ENCODE data around the gene RPS14. TPM values are rescaled to one million over a fixed set of nuclear protein-coding genes. Genes with fewer than 3 reads are reported as not detected.
"Not testable (repeated sequence)": the region's sequence is repeated elsewhere in the genome, so short reads cannot be mapped to it uniquely, and the experiment has no call there.

Gene RPS14
- total and polyA plus RNA-seq, 5 donors from 2014 or later = 3,121 to 8,871 (median 6,266) TPM

- Mint-ChIP-seq H3K36me3 (no peaks in the 10 kb centered on the region), H3K27me3 (peaks cover 24% of the 10 kb centered on the region), H3K4me1 (peaks cover 2 to 4% (median 4%) of the 10 kb centered on the region in 4 donors), H3K4me3 (no peak overlapping the region), H3K9me3 (no peaks in the 10 kb centered on the region), H3K27ac (peak overlapping the region in 1 of 3 donors; percentile 23)
- Histone ChIP-seq H3K4me1 (ENCODE audit: control insufficient read depth, insufficient read depth, low read length, poor library complexity, severe bottlenecking) (peaks cover 3% of the 10 kb centered on the region), H3K36me3 (ENCODE audit: control insufficient read depth, insufficient read depth, low read length) (no peaks in the 10 kb centered on the region), H3K27ac (ENCODE audit: insufficient read depth, low read length, poor library complexity, severe bottlenecking) (no peak overlapping the region), H3K4me3 (ENCODE audit: low read depth, low read length) (no peak overlapping the region), H3K9me3 (ENCODE audit: control insufficient read depth in 2 of 2, low read length in 2 of 2) (no peaks in the 10 kb centered on the region), H3K27me3 (ENCODE audit: control insufficient read depth, insufficient read depth, low read length) (no peaks in the 10 kb centered on the region)
- ATAC-seq (ENCODE audit: low read depth in 2 of 2) (no peak), DNase-seq (no peak)
Observed at GRCh38 chr5:150431048-150431447, 18.5 kb downstream of the RPS14 start.

GRCh38 chr5:150429410-150429873, 20.1 kb downstream of the RPS14 start:
- ATAC-seq (ENCODE audit: low read depth in 2 of 2) (peak; percentile 24 to 42), DNase-seq (no peak)
- Mint-ChIP-seq H3K27me3 (peaks cover 21% of the 10 kb centered on the region), H3K36me3 (no peaks in the 10 kb centered on the region), H3K4me1 (no peaks in the 10 kb centered on the region), H3K27ac (no peak overlapping the region), H3K9me3 (no peaks in the 10 kb centered on the region), H3K4me3 (no peak overlapping the region)
- Histone ChIP-seq H3K36me3 (ENCODE audit: control insufficient read depth, insufficient read depth, low read length) (no peaks in the 10 kb centered on the region), H3K4me3 (ENCODE audit: low read depth, low read length) (no peak overlapping the region), H3K27ac (ENCODE audit: insufficient read depth, low read length, poor library complexity, severe bottlenecking) (no peak overlapping the region), H3K9me3 (ENCODE audit: control insufficient read depth in 2 of 2, low read length in 2 of 2) (no peaks in the 10 kb centered on the region), H3K4me1 (ENCODE audit: control insufficient read depth, insufficient read depth, low read length, poor library complexity, severe bottlenecking) (no peaks in the 10 kb centered on the region), H3K27me3 (ENCODE audit: control insufficient read depth, insufficient read depth, low read length) (no peaks in the 10 kb centered on the region)

- Histone ChIP-seq H3K4me3 (ENCODE audit: low read depth, low read length) (no peak overlapping the region), H3K9me3 (ENCODE audit: control insufficient read depth in 2 of 2, low read length in 2 of 2) (no peaks in the 10 kb centered on the region), H3K27me3 (ENCODE audit: control insufficient read depth, insufficient read depth, low read length) (no peaks in the 10 kb centered on the region), H3K27ac (ENCODE audit: insufficient read depth, low read length, poor library complexity, severe bottlenecking) (no peak overlapping the region), H3K4me1 (ENCODE audit: control insufficient read depth, insufficient read depth, low read length, poor library complexity, severe bottlenecking) (no peaks in the 10 kb centered on the region), H3K36me3 (ENCODE audit: control insufficient read depth, insufficient read depth, low read length) (no peaks in the 10 kb centered on the region)
- Mint-ChIP-seq H3K36me3 (no peaks in the 10 kb centered on the region), H3K27me3 (peaks cover 21% of the 10 kb centered on the region), H3K4me3 (no peak overlapping the region), H3K9me3 (no peaks in the 10 kb centered on the region), H3K27ac (no peak overlapping the region), H3K4me1 (no peaks in the 10 kb centered on the region)
- no peak for DNase-seq
- ATAC-seq (ENCODE audit: low read depth in 2 of 2) = no peak
Observed at GRCh38 chr5:150428978-150429377, 20.6 kb downstream of the RPS14 start.

GRCh38 chr5:150428106-150428876, 21.2 kb downstream of the RPS14 start:
- Histone ChIP-seq H3K4me1 (ENCODE audit: control insufficient read depth, insufficient read depth, low read length, poor library complexity, severe bottlenecking) (no peaks in the 10 kb centered on the region), H3K27ac (ENCODE audit: insufficient read depth, low read length, poor library complexity, severe bottlenecking) (no peak overlapping the region), H3K9me3 (ENCODE audit: control insufficient read depth in 2 of 2, low read length in 2 of 2) (no peaks in the 10 kb centered on the region), H3K36me3 (ENCODE audit: control insufficient read depth, insufficient read depth, low read length) (no peaks in the 10 kb centered on the region), H3K27me3 (ENCODE audit: control insufficient read depth, insufficient read depth, low read length) (no peaks in the 10 kb centered on the region), H3K4me3 (ENCODE audit: low read depth, low read length) (no peak overlapping the region)
- peaks cover 25% of the 10 kb centered on the region for H3K27me3 Mint-ChIP-seq
- no peak for DNase-seq
- peak overlapping the region in 1 of 3 donors; percentile 32 for H3K27ac Mint-ChIP-seq
- H3K36me3 Mint-ChIP-seq = no peaks in the 10 kb centered on the region
- peaks cover 0 to 1% (median 0%) of the 10 kb centered on the region in 7 donors for H3K9me3 Mint-ChIP-seq
- no peaks in the 10 kb centered on the region for H3K4me1 Mint-ChIP-seq
- H3K4me3 Mint-ChIP-seq = no peak overlapping the region
- ATAC-seq (ENCODE audit: low read depth in 2 of 2) = no peak

GRCh38 chr5:150426165-150426564, 23.4 kb downstream of the RPS14 start:
- not testable (repeated sequence) for ATAC-seq (ENCODE audit: low read depth in 2 of 2); H3K36me3 ChIP-seq (ENCODE audit: control insufficient read depth, insufficient read depth, low read length); H3K27ac Mint-ChIP-seq; H3K36me3 Mint-ChIP-seq; H3K4me3 Mint-ChIP-seq; DNase-seq; H3K27ac ChIP-seq (ENCODE audit: insufficient read depth, low read length, poor library complexity, severe bottlenecking); H3K27me3 ChIP-seq (ENCODE audit: control insufficient read depth, insufficient read depth, low read length); H3K4me1 Mint-ChIP-seq; H3K4me3 ChIP-seq (ENCODE audit: low read depth, low read length); H3K9me3 ChIP-seq (ENCODE audit: control insufficient read depth in 2 of 2, low read length in 2 of 2); H3K4me1 ChIP-seq (ENCODE audit: control insufficient read depth, insufficient read depth, low read length, poor library complexity, severe bottlenecking); H3K9me3 Mint-ChIP-seq
- peaks cover 27% of the 10 kb centered on the region for H3K27me3 Mint-ChIP-seq

GRCh38 chr5:150422758-150423157, 26.8 kb downstream of the RPS14 start:
- DNase-seq (no peak), ATAC-seq (ENCODE audit: low read depth in 2 of 2) (no peak)
- Mint-ChIP-seq H3K27ac (no peak overlapping the region), H3K4me1 (peaks cover 0 to 6% (median 0%) of the 10 kb centered on the region in 4 donors), H3K9me3 (peaks cover 0 to 1% (median 0%) of the 10 kb centered on the region in 7 donors), H3K36me3 (no peaks in the 10 kb centered on the region), H3K4me3 (no peak overlapping the region), H3K27me3 (peaks cover 20% of the 10 kb centered on the region)
- no peaks in the 10 kb centered on the region for H3K9me3 ChIP-seq (ENCODE audit: control insufficient read depth in 2 of 2, low read length in 2 of 2)
- H3K4me3 ChIP-seq (ENCODE audit: low read depth, low read length) = no peak overlapping the region
- no peaks in the 10 kb centered on the region for H3K36me3 ChIP-seq (ENCODE audit: control insufficient read depth, insufficient read depth, low read length)
- no peak overlapping the region for H3K27ac ChIP-seq (ENCODE audit: insufficient read depth, low read length, poor library complexity, severe bottlenecking)
- H3K4me1 ChIP-seq (ENCODE audit: control insufficient read depth, insufficient read depth, low read length, poor library complexity, severe bottlenecking) = no peaks in the 10 kb centered on the region
- H3K27me3 ChIP-seq (ENCODE audit: control insufficient read depth, insufficient read depth, low read length) = no peaks in the 10 kb centered on the region

- ATAC-seq (ENCODE audit: low read depth in 2 of 2) = no peak
Observed at GRCh38 chr5:150422075-150422474, 27.5 kb downstream of the RPS14 start.

More at GRCh38 chr5:150422075-150422474, 27.5 kb downstream of the RPS14 start:
- peaks cover 0 to 1% (median 0%) of the 10 kb centered on the region in 7 donors for H3K9me3 Mint-ChIP-seq
- H3K4me1 ChIP-seq (ENCODE audit: control insufficient read depth, insufficient read depth, low read length, poor library complexity, severe bottlenecking) = no peaks in the 10 kb centered on the region
- no peaks in the 10 kb centered on the region for H3K9me3 ChIP-seq (ENCODE audit: control insufficient read depth in 2 of 2, low read length in 2 of 2)
- H3K4me3 Mint-ChIP-seq = no peak overlapping the region
- no peaks in the 10 kb centered on the region for H3K36me3 ChIP-seq (ENCODE audit: control insufficient read depth, insufficient read depth, low read length)
- DNase-seq = no peak
- no peaks in the 10 kb centered on the region for H3K36me3 Mint-ChIP-seq
- H3K4me3 ChIP-seq (ENCODE audit: low read depth, low read length) = no peak overlapping the region
- H3K27me3 Mint-ChIP-seq = peaks cover 20% of the 10 kb centered on the region
- H3K27me3 ChIP-seq (ENCODE audit: control insufficient read depth, insufficient read depth, low read length) = no peaks in the 10 kb centered on the region
- no peak overlapping the region for H3K27ac ChIP-seq (ENCODE audit: insufficient read depth, low read length, poor library complexity, severe bottlenecking)
- H3K27ac Mint-ChIP-seq = no peak overlapping the region
- peaks cover 0 to 6% (median 0%) of the 10 kb centered on the region in 4 donors for H3K4me1 Mint-ChIP-seq

Data from CD4-positive, CD25-positive, alpha-beta regulatory T cell (primary cell).